Measurements from ENCODE around the gene TPP1. TPM values are rescaled to one million over a fixed set of nuclear protein-coding genes. Genes with fewer than 3 reads are reported as not detected.

Gene TPP1
- total and polyA plus RNA-seq, 2 of the 13 experiments (the other 11 are each of a cell fraction or from before 2014, with no cell fraction given), result 13.9 to 74.6 TPM

DNA sequence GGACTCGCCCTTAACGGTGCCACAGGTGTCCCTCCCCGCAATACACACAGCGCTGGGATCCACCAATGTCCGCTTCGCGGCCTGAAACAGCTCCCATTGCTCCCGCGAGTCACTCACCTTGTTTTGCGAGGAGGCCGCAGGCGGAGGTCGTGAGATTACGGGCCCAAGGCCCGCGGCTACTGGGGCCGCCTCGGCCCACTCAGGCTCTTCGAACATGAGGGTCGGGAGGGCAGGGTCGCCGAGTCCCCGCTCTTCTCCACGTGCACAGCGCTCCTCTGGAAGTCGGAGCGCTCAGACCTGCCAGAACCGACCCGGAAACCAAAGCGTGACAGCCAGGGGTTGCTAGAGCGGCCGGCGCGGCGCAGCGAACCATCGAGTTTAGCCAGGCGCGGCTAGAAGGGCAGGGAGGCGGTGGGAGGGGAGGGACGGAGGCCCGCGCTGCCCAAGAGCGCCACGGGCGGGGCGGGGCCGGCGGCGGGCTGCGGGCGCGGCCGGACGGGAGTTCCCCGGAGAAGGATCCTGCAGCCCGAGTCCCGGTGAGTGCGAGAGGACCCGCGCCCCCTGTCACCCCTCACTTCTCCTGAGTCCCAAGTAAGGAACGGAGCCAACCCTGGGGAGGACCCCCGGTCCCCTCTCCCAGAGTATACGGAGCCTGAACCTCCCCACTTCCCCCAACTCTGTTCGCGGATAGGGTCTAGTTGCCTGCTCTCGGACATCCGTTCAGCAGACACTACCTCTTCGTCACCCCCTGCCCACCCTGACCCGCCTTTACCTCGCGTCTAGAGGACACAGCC lies 15.7 kb downstream of the TPP1 start, which contains the start of the genes ILK and RRP8 (continued):
- TF ChIP-seq, protein P1, sequence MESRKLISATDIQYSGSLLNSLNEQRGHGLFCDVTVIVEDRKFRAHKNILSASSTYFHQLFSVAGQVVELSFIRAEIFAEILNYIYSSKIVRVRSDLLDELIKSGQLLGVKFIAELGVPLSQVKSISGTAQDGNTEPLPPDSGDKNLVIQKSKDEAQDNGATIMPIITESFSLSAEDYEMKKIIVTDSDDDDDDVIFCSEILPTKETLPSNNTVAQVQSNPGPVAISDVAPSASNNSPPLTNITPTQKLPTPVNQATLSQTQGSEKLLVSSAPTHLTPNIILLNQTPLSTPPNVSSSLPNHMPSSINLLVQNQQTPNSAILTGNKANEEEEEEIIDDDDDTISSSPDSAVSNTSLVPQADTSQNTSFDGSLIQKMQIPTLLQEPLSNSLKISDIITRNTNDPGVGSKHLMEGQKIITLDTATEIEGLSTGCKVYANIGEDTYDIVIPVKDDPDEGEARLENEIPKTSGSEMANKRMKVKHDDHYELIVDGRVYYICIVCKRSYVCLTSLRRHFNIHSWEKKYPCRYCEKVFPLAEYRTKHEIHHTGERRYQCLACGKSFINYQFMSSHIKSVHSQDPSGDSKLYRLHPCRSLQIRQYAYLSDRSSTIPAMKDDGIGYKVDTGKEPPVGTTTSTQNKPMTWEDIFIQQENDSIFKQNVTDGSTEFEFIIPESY (CRISPR knock-in tag; IDR thresholded peaks at IDR 0.05), result no peak; the same call in 1 of the 2 replicates
- TF ChIP-seq KAT7 (CRISPR knock-in tag; IDR thresholded peaks at IDR 0.05; ENCODE audit: borderline replicate concordance) (peak; percentile 93), SOX13 (IDR thresholded peaks at IDR 0.05) (peak; percentile 37; the same call in 1 of the 2 replicates), SOX13 (CRISPR knock-in tag; conservative IDR thresholded peaks at IDR 0.05 in 1 of 2, IDR thresholded peaks at IDR 0.05 in 1 of 2) (peak in 1 of 2 experiments; percentile 50; a peak in 1 of 4 replicates), TCF7L2 (IDR thresholded peaks at IDR 0.05; ENCODE audit: low read depth, low read length) (no peak), PRMT3 (CRISPR knock-in tag; IDR thresholded peaks at IDR 0.05; ENCODE audit: borderline replicate concordance, low read depth) (0 out of 2 replicates have a peak, but pooled peaks have one; percentile 34), ZSCAN22 (CRISPR knock-in tag; IDR thresholded peaks at IDR 0.05) (no peak), DNMT3B (CRISPR knock-in tag; conservative IDR thresholded peaks at IDR 0.05) (0 out of 2 replicates have a peak, but pooled peaks have one; percentile 41), IRX3 (CRISPR knock-in tag; IDR thresholded peaks at IDR 0.05; ENCODE audit: borderline replicate concordance, low read depth) (peak; percentile 93; the same call in 1 of the 2 replicates), REXO4 (CRISPR knock-in tag; IDR thresholded peaks at IDR 0.05; ENCODE audit: borderline replicate concordance) (no peak), TOPORS (CRISPR knock-in tag; IDR thresholded peaks at IDR 0.05) (no peak; the same call in 1 of the 2 replicates), SAP130 (CRISPR knock-in tag; IDR thresholded peaks at IDR 0.05; ENCODE audit: low read depth) (peak; percentile 99)
- TF ChIP-seq, protein P2, sequence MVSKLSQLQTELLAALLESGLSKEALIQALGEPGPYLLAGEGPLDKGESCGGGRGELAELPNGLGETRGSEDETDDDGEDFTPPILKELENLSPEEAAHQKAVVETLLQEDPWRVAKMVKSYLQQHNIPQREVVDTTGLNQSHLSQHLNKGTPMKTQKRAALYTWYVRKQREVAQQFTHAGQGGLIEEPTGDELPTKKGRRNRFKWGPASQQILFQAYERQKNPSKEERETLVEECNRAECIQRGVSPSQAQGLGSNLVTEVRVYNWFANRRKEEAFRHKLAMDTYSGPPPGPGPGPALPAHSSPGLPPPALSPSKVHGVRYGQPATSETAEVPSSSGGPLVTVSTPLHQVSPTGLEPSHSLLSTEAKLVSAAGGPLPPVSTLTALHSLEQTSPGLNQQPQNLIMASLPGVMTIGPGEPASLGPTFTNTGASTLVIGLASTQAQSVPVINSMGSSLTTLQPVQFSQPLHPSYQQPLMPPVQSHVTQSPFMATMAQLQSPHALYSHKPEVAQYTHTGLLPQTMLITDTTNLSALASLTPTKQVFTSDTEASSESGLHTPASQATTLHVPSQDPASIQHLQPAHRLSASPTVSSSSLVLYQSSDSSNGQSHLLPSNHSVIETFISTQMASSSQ (IDR thresholded peaks at IDR 0.05; ENCODE audit: low read depth), result peak; percentile 34; the same call in 1 of the 2 replicates
- TF ChIP-seq, protein P2 (CRISPR knock-in tag; IDR thresholded peaks at IDR 0.05; ENCODE audit: borderline replicate concordance), result peak; percentile 90
- TF ChIP-seq, protein P3, sequence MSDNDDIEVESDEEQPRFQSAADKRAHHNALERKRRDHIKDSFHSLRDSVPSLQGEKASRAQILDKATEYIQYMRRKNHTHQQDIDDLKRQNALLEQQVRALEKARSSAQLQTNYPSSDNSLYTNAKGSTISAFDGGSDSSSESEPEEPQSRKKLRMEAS (IDR thresholded peaks at IDR 0.05), result peak; percentile 95
- TF ChIP-seq, protein P4, sequence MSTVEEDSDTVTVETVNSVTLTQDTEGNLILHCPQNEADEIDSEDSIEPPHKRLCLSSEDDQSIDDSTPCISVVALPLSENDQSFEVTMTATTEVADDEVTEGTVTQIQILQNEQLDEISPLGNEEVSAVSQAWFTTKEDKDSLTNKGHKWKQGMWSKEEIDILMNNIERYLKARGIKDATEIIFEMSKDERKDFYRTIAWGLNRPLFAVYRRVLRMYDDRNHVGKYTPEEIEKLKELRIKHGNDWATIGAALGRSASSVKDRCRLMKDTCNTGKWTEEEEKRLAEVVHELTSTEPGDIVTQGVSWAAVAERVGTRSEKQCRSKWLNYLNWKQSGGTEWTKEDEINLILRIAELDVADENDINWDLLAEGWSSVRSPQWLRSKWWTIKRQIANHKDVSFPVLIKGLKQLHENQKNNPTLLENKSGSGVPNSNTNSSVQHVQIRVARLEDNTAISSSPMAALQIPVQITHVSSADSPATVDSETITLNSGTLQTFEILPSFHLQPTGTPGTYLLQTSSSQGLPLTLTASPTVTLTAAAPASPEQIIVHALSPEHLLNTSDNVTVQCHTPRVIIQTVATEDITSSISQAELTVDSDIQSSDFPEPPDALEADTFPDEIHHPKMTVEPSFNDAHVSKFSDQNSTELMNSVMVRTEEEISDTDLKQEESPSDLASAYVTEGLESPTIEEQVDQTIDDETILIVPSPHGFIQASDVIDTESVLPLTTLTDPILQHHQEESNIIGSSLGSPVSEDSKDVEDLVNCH (CRISPR knock-in tag; IDR thresholded peaks at IDR 0.05), result no peak
- TF ChIP-seq, protein P5, sequence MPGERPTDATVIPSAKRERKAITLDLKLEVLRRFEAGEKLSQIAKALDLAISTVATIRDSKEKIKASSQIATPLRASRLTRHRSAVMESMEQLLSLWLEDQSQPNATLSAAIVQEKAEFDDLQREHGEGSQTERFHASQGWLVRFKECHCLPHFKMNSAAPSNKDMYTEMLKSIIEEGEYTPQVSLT (CRISPR knock-in tag; IDR thresholded peaks at IDR 0.05; ENCODE audit: borderline replicate concordance, low read depth), result no peak
- TF ChIP-seq, protein P6, sequence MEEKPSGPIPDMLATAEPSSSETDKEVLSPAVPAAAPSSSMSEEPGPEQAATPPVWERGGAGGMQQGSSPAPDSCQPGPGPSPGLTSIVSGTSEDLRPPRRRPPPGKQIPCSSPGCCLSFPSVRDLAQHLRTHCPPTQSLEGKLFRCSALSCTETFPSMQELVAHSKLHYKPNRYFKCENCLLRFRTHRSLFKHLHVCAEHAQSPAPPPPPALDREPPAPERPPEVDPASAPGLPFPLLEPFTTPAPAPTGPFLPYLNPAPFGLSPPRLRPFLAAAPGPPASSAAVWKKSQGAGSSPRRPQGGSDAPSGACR (CRISPR knock-in tag; IDR thresholded peaks at IDR 0.05), result peak; percentile 96

Measured in HepG2 (cell line).